HepG2 (cell line): ENCODE data around the gene SLC11A1. TPM values are rescaled to one million over a fixed set of nuclear protein-coding genes. Genes with fewer than 3 reads are reported as not detected.

Experiments used
- ATF2 ChIP-seq: sonication (generic); formaldehyde crosslinking; IDR thresholded peaks from 2 replicates; pipeline ENCODE4 v1.4.0; 2020; ENCODE audit warnings: missing genetic modification reagents
- BHLHE40 ChIP-seq: IDR thresholded peaks from 2 replicates; pipeline ENCODE4 v1.6.1; 2011; ENCODE audit warnings: low read length, improper control_type of control experiment
- HBP1 ChIP-seq: IDR thresholded peaks from 2 replicates; pipeline ENCODE4 v1.6.1; 2016; ENCODE audit warnings: low read depth, control low read depth
- HES4 ChIP-seq: sonication (generic); formaldehyde crosslinking; IDR thresholded peaks from 2 replicates; pipeline ENCODE4 v1.9.0; 2021; ENCODE audit warnings: mild to moderate bottlenecking, missing genetic modification reagents, borderline replicate concordance
- HOMEZ ChIP-seq: IDR thresholded peaks from 2 replicates; pipeline ENCODE4 v1.6.1; 2016; ENCODE audit warnings: low read depth
- IKZF4 ChIP-seq: sonication (generic); formaldehyde crosslinking; IDR thresholded peaks from 2 replicates; pipeline ENCODE4 v1.5.1; 2020; ENCODE audit warnings: borderline replicate concordance, mild to moderate bottlenecking, low read depth, missing genetic modification reagents; ENCODE audit errors: not compliant biosample characterization
- KDM6A ChIP-seq: IDR thresholded peaks from 2 replicates; pipeline ENCODE4 v1.6.1; 2016; ENCODE audit warnings: low read depth
- KLF9 ChIP-seq: IDR thresholded peaks from 2 replicates; pipeline ENCODE4 v1.6.1; 2016; ENCODE audit warnings: low read depth
- MAFG ChIP-seq: sonication (generic); formaldehyde crosslinking; IDR thresholded peaks from 2 replicates; pipeline ENCODE4 v1.5.1; 2020; ENCODE audit warnings: mild to moderate bottlenecking, missing genetic modification reagents
- MATR3 ChIP-seq: sonication (generic); formaldehyde crosslinking; IDR thresholded peaks from 2 replicates; pipeline ENCODE4 v1.4.0; 2020; ENCODE audit warnings: missing genetic modification reagents
- MBNL3 ChIP-seq: fragments of 250-450 bp; sonication (Bioruptor Pico); conservative IDR thresholded peaks from 2 replicates; pipeline ENCODE4 v1.8.0; 2022; ENCODE audit warnings: mild to moderate bottlenecking, inconsistent platforms
- MTA1 ChIP-seq: sonication (generic); formaldehyde crosslinking; IDR thresholded peaks from 2 replicates; pipeline ENCODE4 v1.4.0; 2020; ENCODE audit warnings: missing genetic modification reagents, mild to moderate bottlenecking, borderline replicate concordance
- TBP ChIP-seq: sonication (generic); formaldehyde crosslinking; IDR thresholded peaks from 2 replicates; pipeline ENCODE4 v1.5.0; 2020; ENCODE audit warnings: missing genetic modification reagents
- ZBTB10 ChIP-seq: sonication (generic); formaldehyde crosslinking; IDR thresholded peaks from 2 replicates; pipeline ENCODE4 v1.4.0; 2020; ENCODE audit warnings: missing genetic modification reagents, borderline replicate concordance
- ZBTB21 ChIP-seq: sonication (generic); formaldehyde crosslinking; IDR thresholded peaks from 2 replicates; pipeline ENCODE4 v1.4.0; 2020; ENCODE audit warnings: missing genetic modification reagents
- ZNF234 ChIP-seq: sonication (generic); formaldehyde crosslinking; conservative IDR thresholded peaks from 2 replicates; pipeline ENCODE4 v1.5.1; 2020; ENCODE audit warnings: mild to moderate bottlenecking, missing genetic modification reagents
- ZNF543 ChIP-seq: sonication (generic); formaldehyde crosslinking; IDR thresholded peaks from 2 replicates; pipeline ENCODE4 v1.4.0; 2020; ENCODE audit warnings: mild to moderate bottlenecking, missing genetic modification reagents
- ZNF652 ChIP-seq: IDR thresholded peaks from 2 replicates; pipeline ENCODE4 v1.6.1; 2016; ENCODE audit warnings: low read depth, borderline replicate concordance
- ZNF766 ChIP-seq: sonication (generic); formaldehyde crosslinking; IDR thresholded peaks from 2 replicates; pipeline ENCODE4 v1.5.0; 2020; ENCODE audit warnings: missing genetic modification reagents, borderline replicate concordance
- ZSCAN31 ChIP-seq: sonication (generic); formaldehyde crosslinking; IDR thresholded peaks from 2 replicates; pipeline ENCODE4 v1.5.0; 2020; ENCODE audit warnings: low read depth, mild to moderate bottlenecking, missing genetic modification reagents
- polyA plus RNA-seq, 8 experiments: library from polyadenylated mRNA; depleted of rRNA in 3 of 8; stranded (reverse) in 7 of 8; unstranded in 1 of 8; fragments of >200 nt; fragmentation: Illumina TruSeq in 4 of 8; extraction: Trizol in 4 of 8; gene quantifications; 2 replicates each; pipeline versions ENCODE4 v1.2.1 to v1.2.3, GENCODE V29; 2011 to 2016; ENCODE audit warnings: low read depth in 4 of 8, missing spikeins in 1 of 8, mixed read lengths in 1 of 8; ENCODE audit not compliant: insufficient read depth in 1 of 8
- total RNA-seq, 5 experiments: library from RNA; depleted of rRNA; stranded (reverse); fragments of >200 nt; fragmentation: Illumina TruSeq; extraction: Trizol; gene quantifications; 2 replicates each; pipeline ENCODE4 v1.2.3, GENCODE V29; 2016; ENCODE audit warnings: low read depth in 1 of 5
- TF ChIP-seq, protein P1 (sequence below): sonication (generic); formaldehyde crosslinking; IDR thresholded peaks from 2 replicates; pipeline ENCODE4 v1.5.0; 2020; ENCODE audit warnings: missing genetic modification reagents

The SLC11A1 gene
- total and polyA plus RNA-seq, 2 of the 13 experiments (the other 11 are each of a cell fraction or from before 2014, with no cell fraction given), result 0.33 to 2.3 TPM

DNA sequence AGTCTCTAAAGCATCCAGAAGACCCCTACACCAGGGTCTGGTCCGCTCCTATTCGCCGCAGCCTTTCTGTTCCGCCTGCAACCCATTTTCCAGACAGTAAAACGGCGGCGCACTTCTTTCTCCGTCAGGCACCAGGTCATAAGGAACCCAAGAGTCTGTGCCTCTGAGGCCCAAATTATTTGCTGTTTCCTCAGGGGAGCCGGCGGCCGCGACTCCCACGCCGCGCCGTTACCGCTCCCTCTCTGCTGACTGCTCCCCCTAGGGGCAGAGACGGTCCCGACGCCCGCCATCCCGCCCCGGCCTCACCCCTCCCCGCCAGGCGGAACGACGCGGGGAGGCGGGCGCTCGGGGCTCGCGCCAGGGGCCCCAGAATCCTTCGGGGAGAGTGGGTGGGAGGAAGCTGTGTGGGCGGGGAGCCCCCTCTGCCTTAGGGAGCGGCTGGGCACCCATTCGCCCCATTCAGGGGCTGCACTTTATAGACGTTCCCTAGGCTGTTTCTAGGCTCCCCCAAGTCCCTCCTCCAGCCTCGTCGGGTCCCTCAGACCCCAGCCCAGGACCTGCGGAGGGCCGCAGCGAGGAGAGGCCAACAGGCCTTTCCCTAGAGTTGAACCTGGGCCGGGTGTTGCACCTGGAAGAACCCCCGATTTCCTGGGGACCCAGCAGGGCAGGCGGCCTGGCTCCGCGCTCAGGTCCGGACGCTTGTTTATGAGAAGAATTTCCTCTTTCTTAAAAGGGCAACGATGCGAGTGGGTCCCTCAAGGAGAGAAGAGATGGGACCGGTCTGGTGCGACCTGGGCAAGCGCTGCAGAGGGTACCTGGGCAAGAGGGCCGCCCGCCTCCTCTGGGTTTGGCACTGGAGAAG is 14.0 kb downstream of the SLC11A1 start (continued):
- no peak; the same call in 1 of the 2 replicates for TF ChIP-seq KDM6A
- TF ChIP-seq HBP1 (CRISPR knock-in tag), result peak; percentile 44; the same call in 1 of the 2 replicates
- TF ChIP-seq ATF2 (CRISPR knock-in tag), result peak; percentile 73; the same call in 1 of the 2 replicates
- TF ChIP-seq ZNF543 (CRISPR knock-in tag), result peak; percentile 98
- TF ChIP-seq, protein P1, sequence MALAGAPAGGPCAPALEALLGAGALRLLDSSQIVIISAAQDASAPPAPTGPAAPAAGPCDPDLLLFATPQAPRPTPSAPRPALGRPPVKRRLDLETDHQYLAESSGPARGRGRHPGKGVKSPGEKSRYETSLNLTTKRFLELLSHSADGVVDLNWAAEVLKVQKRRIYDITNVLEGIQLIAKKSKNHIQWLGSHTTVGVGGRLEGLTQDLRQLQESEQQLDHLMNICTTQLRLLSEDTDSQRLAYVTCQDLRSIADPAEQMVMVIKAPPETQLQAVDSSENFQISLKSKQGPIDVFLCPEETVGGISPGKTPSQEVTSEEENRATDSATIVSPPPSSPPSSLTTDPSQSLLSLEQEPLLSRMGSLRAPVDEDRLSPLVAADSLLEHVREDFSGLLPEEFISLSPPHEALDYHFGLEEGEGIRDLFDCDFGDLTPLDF (CRISPR knock-in tag), result peak; percentile 90
- TF ChIP-seq ZNF234 (CRISPR knock-in tag), result peak; percentile 89; the same call in 1 of the 2 replicates
- TF ChIP-seq ZBTB10, result peak; percentile 99
- no peak for TF ChIP-seq BHLHE40
- TF ChIP-seq TBP (CRISPR knock-in tag), result no peak
- no peak for TF ChIP-seq MBNL3 (CRISPR knock-in tag)
- no peak for TF ChIP-seq MATR3
- TF ChIP-seq MTA1 (CRISPR knock-in tag), result peak; percentile 95
- TF ChIP-seq HOMEZ (CRISPR knock-in tag), result peak; percentile 79; the same call in 1 of the 2 replicates
- peak; percentile 87 for TF ChIP-seq ZSCAN31 (CRISPR knock-in tag)
- TF ChIP-seq HES4, result peak; percentile 39; the same call in 1 of the 2 replicates
- no peak; the same call in 1 of the 2 replicates for TF ChIP-seq ZBTB21
- TF ChIP-seq KLF9 (CRISPR knock-in tag), result peak; percentile 94; the same call in 1 of the 2 replicates
- peak; percentile 64; the same call in 1 of the 2 replicates for TF ChIP-seq ZNF766 (CRISPR knock-in tag)
- no peak for TF ChIP-seq ZNF652
- no peak for TF ChIP-seq IKZF4 (CRISPR knock-in tag)
- TF ChIP-seq MAFG, result no peak
